Adrenal gland (tissue), 5 donors: ENCODE measurements around the gene MZB1.

Experiments
- POLR2A ChIP-seq, 2 donors: fragments of 450-650 bp; IDR thresholded peaks; one replicate each; pipeline ENCODE4 v1.6.1; 2017; ENCODE audit warnings: antibody characterized with exemption in 2 of 2, mild to moderate bottlenecking in 2 of 2, moderate library complexity in 1 of 2
- TF ChIP-seq, protein P1 (sequence below), 6 experiments: fragments of 450-650 bp in 4 of 6; fragments of 200-600 bp in 2 of 6; sonication (generic) in 1 of 6; IDR thresholded peaks; 1 replicate in 5 of 6; 2 replicates in 1 of 6; pipeline versions ENCODE4 v1.5.1 to v1.8.0; 2016 to 2021; ENCODE audit warnings: antibody characterized with exemption in 6 of 6, mild to moderate bottlenecking in 2 of 6, moderate library complexity in 1 of 6
- donor health status: DM: no; HTN: no; CAD: no.

DNA sequence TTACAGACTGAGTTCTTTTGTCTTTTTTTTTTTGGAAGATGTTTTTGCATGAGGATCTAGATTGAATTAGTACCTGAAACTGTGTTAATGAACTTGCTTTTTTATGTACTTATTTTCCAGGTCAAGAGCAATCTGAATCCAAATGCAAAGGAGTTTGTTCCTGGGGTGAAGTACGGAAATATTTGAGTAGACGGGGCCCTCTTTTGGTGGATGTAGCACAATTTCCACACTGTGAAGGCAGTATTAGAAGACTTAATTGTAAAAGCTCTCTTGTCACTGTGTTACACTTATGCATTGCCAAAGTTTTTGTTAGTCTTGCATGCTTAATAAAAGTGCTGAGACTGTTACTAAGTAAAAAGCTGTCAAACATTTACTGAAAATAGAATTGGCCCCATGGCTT lies 21.1 kb downstream of the MZB1 start:
- TF ChIP-seq, protein P1, sequence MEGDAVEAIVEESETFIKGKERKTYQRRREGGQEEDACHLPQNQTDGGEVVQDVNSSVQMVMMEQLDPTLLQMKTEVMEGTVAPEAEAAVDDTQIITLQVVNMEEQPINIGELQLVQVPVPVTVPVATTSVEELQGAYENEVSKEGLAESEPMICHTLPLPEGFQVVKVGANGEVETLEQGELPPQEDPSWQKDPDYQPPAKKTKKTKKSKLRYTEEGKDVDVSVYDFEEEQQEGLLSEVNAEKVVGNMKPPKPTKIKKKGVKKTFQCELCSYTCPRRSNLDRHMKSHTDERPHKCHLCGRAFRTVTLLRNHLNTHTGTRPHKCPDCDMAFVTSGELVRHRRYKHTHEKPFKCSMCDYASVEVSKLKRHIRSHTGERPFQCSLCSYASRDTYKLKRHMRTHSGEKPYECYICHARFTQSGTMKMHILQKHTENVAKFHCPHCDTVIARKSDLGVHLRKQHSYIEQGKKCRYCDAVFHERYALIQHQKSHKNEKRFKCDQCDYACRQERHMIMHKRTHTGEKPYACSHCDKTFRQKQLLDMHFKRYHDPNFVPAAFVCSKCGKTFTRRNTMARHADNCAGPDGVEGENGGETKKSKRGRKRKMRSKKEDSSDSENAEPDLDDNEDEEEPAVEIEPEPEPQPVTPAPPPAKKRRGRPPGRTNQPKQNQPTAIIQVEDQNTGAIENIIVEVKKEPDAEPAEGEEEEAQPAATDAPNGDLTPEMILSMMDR (IDR thresholded peaks at IDR 0.05) = no peak
- TF ChIP-seq POLR2A (IDR thresholded peaks at IDR 0.05) = no peak
